ENCODE measurements around the gene MED25.

- TF ChIP-seq, protein P1, sequence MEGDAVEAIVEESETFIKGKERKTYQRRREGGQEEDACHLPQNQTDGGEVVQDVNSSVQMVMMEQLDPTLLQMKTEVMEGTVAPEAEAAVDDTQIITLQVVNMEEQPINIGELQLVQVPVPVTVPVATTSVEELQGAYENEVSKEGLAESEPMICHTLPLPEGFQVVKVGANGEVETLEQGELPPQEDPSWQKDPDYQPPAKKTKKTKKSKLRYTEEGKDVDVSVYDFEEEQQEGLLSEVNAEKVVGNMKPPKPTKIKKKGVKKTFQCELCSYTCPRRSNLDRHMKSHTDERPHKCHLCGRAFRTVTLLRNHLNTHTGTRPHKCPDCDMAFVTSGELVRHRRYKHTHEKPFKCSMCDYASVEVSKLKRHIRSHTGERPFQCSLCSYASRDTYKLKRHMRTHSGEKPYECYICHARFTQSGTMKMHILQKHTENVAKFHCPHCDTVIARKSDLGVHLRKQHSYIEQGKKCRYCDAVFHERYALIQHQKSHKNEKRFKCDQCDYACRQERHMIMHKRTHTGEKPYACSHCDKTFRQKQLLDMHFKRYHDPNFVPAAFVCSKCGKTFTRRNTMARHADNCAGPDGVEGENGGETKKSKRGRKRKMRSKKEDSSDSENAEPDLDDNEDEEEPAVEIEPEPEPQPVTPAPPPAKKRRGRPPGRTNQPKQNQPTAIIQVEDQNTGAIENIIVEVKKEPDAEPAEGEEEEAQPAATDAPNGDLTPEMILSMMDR (conservative IDR thresholded peaks at IDR 0.05; ENCODE audit: low read depth, low read length), result no peak
- no peak for TF ChIP-seq CEBPB (IDR thresholded peaks at IDR 0.05; ENCODE audit: low read depth, low read length)
Observed at GRCh38 chr19:49837009-49837310, 18.9 kb downstream of the MED25 start.

Data from IMR-90 (cell line).